Stimulated activated CD8-positive, alpha-beta memory T cell treated with anti-CD3 and anti-CD28 coated beads, Interleukin-15, amount 100 ng/mL, for 1 hour (primary cell): ENCODE results near the gene ST6GALNAC4.
"Not testable (repeated sequence)": the region's sequence is repeated elsewhere in the genome, so short reads cannot be mapped to it uniquely, and the experiment has no call there.

Source experiments
- DNase-seq: peaks from one replicate; pipeline ENCODE4 v3.0.0-alpha.2; 2020; ENCODE audit warnings: low read depth

The ST6GALNAC4 gene

GRCh38 chr9:127885508-127886281 is 31.1 kb downstream of the ST6GALNAC4 start:
- DNase-seq, result no peak

- no peak for DNase-seq
Measured at GRCh38 chr9:127884976-127885490, 31.8 kb downstream of the ST6GALNAC4 start.

GRCh38 chr9:127884427-127884911 is 32.4 kb downstream of the ST6GALNAC4 start:
- DNase-seq, result no peak

GRCh38 chr9:127883959-127884358 is 32.9 kb downstream of the ST6GALNAC4 start:
- DNase-seq, result no peak

GRCh38 chr9:127881715-127882114 is 35.1 kb downstream of the ST6GALNAC4 start:
- not testable (repeated sequence) for DNase-seq

- DNase-seq, result no peak
Measured at GRCh38 chr9:127880143-127880542, 36.7 kb downstream of the ST6GALNAC4 start.

- DNase-seq, result no peak
Measured at GRCh38 chr9:127878652-127879390, 38.0 kb downstream of the ST6GALNAC4 start.

- no peak for DNase-seq
Measured at GRCh38 chr9:127878001-127878651, 38.7 kb downstream of the ST6GALNAC4 start.

- no peak for DNase-seq
Measured at GRCh38 chr9:127877566-127877998, 39.3 kb downstream of the ST6GALNAC4 start, which contains the start of gene AK1. AK1 (minus strand) TSS chr9:127877675; CDS start chr9:127874617, 3,058 bp downstream.

- DNase-seq, result no peak
Measured at GRCh38 chr9:127876764-127877562, 39.9 kb downstream of the ST6GALNAC4 start.

- no peak for DNase-seq
Measured at GRCh38 chr9:127876026-127876763, 40.6 kb downstream of the ST6GALNAC4 start.

GRCh38 chr9:127875306-127875966 is 41.4 kb downstream of the ST6GALNAC4 start:
- DNase-seq, result no peak

GRCh38 chr9:127874301-127875221 is 42.3 kb downstream of the ST6GALNAC4 start:
- DNase-seq, result no peak

GRCh38 chr9:127873886-127874285 is 43.0 kb downstream of the ST6GALNAC4 start:
- no peak for DNase-seq

- DNase-seq, result no peak
Measured at GRCh38 chr9:127873223-127873691, 43.6 kb downstream of the ST6GALNAC4 start.

- no peak for DNase-seq
Measured at GRCh38 chr9:127872369-127873222, 44.2 kb downstream of the ST6GALNAC4 start.

GRCh38 chr9:127871531-127871930 is 45.3 kb downstream of the ST6GALNAC4 start:
- DNase-seq, result no peak

- no peak for DNase-seq
Measured at GRCh38 chr9:127870887-127871286, 46.0 kb downstream of the ST6GALNAC4 start.
